ENCODE results near the gene PCDHA11. TPM values are rescaled to one million over a fixed set of nuclear protein-coding genes. Genes with fewer than 3 reads are reported as not detected.
A peak's percentile ranks its signal among the peaks of the same experiment; 100 is the strongest.

The PCDHA11 gene
- total RNA-seq, 1 donor from 2014 or later, result 7.8 TPM

DNA sequence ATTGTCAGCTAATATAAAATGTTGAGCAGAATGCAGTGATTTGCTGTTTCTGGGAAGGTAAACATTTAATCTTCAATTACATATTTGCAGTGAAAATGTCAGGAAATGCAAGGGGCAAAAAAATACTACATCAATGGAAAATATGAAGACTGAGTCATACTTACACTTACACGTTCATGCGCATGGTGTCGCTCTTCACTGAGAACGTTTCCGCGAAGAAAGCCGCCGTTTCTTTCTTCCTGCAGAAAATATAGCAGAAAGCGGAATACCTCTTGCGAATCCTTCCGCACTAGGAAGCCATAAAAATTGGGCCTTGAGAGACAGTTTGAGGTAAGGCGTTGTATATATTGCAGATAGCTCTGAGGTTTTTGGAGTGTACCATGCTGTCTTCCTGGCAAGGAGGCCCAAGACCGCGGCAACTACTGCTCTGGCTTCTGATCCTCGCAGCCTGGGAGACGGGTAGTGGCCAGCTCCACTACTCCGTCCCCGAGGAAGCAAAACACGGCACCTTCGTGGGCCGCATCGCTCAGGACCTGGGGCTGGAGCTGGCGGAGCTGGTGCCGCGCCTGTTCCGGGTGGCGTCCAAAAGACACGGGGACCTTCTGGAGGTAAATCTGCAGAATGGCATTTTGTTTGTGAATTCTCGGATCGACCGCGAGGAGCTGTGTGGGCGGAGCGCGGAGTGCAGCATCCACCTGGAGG lies 13.3 kb downstream of the PCDHA11 start, which contains the start of gene PCDHA13:
Gene PCDHA13 (plus strand): TSS at position 236 of the 702 bp plus-strand sequence. CDS start 145 bp downstream, at position 381.
- H3K36me3 Mint-ChIP-seq (ENCODE audit: low read depth, unreplicated experiment), result peaks cover 9% of the 10 kb centered on the region
- peak within 1 kb of the TSS; percentile 17 for H3K4me3 Mint-ChIP-seq (ENCODE audit: unreplicated experiment)
- no peaks in the 10 kb centered on the region for H3K9me3 Mint-ChIP-seq (ENCODE audit: unreplicated experiment)
- H3K4me1 Mint-ChIP-seq (ENCODE audit: unreplicated experiment), result no peaks in the 10 kb centered on the region
- peak; percentile 20 for DNase-seq (ENCODE audit: low spot score)
- TF ChIP-seq CTCF (IDR thresholded peaks at IDR 0.05; ENCODE audit: unreplicated experiment), result no peak
- no peak within 1 kb of the TSS for H3K27ac Mint-ChIP-seq (ENCODE audit: unreplicated experiment)
- H3K27me3 Mint-ChIP-seq (ENCODE audit: unreplicated experiment), result no peaks in the 10 kb centered on the region

DNA sequence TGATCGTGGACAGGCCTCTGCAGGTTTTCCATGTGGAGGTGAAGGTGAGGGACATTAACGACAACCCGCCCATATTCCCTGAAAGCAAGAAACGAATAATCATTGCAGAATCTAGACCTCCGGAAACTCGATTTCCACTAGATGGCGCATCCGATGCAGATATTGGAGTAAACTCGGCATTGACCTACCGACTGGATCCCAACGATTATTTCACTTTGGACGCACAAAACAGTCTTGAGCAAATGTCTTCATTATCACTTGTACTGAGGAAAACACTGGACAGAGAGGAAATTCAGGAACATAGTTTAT lies 13.8 kb downstream of the PCDHA11 start:
- Mint-ChIP-seq H3K27me3 (ENCODE audit: unreplicated experiment) (no peaks in the 10 kb centered on the region), H3K9me3 (ENCODE audit: unreplicated experiment) (no peaks in the 10 kb centered on the region), H3K4me3 (ENCODE audit: unreplicated experiment) (peak overlapping the region; percentile 13), H3K36me3 (ENCODE audit: low read depth, unreplicated experiment) (peaks cover 9% of the 10 kb centered on the region), H3K27ac (ENCODE audit: unreplicated experiment) (no peak overlapping the region), H3K4me1 (ENCODE audit: unreplicated experiment) (no peaks in the 10 kb centered on the region)
- TF ChIP-seq CTCF (IDR thresholded peaks at IDR 0.05; ENCODE audit: unreplicated experiment), result peak; percentile 39
- peak; percentile 54 for DNase-seq (ENCODE audit: low spot score)

GRCh38 chr5:140883373-140883772 lies 14.6 kb downstream of the PCDHA11 start:
- TF ChIP-seq CTCF (IDR thresholded peaks at IDR 0.05; ENCODE audit: unreplicated experiment), result no peak

GRCh38 chr5:140883927-140884697 lies 15.4 kb downstream of the PCDHA11 start:
- H3K4me1 Mint-ChIP-seq (ENCODE audit: unreplicated experiment), result no peaks in the 10 kb centered on the region
- H3K27me3 Mint-ChIP-seq (ENCODE audit: unreplicated experiment), result no peaks in the 10 kb centered on the region
- no peak overlapping the region for H3K27ac Mint-ChIP-seq (ENCODE audit: unreplicated experiment)
- DNase-seq (ENCODE audit: low spot score), result no peak
- no peak overlapping the region for H3K4me3 Mint-ChIP-seq (ENCODE audit: unreplicated experiment)
- H3K9me3 Mint-ChIP-seq (ENCODE audit: unreplicated experiment), result no peaks in the 10 kb centered on the region
- no peak for TF ChIP-seq CTCF (IDR thresholded peaks at IDR 0.05; ENCODE audit: unreplicated experiment)
- H3K36me3 Mint-ChIP-seq (ENCODE audit: low read depth, unreplicated experiment), result peaks cover 9% of the 10 kb centered on the region

More at GRCh38 chr5:140883373-140883772, 14.6 kb downstream of the PCDHA11 start:
- H3K36me3 Mint-ChIP-seq (ENCODE audit: low read depth, unreplicated experiment), result peaks cover 9% of the 10 kb centered on the region
- no peaks in the 10 kb centered on the region for H3K4me1 Mint-ChIP-seq (ENCODE audit: unreplicated experiment)
- H3K27me3 Mint-ChIP-seq (ENCODE audit: unreplicated experiment), result no peaks in the 10 kb centered on the region
- H3K4me3 Mint-ChIP-seq (ENCODE audit: unreplicated experiment), result no peak overlapping the region
- no peak for DNase-seq (ENCODE audit: low spot score)
- no peak overlapping the region for H3K27ac Mint-ChIP-seq (ENCODE audit: unreplicated experiment)
- H3K9me3 Mint-ChIP-seq (ENCODE audit: unreplicated experiment), result no peaks in the 10 kb centered on the region

- no peaks in the 10 kb centered on the region for H3K4me1 Mint-ChIP-seq (ENCODE audit: unreplicated experiment)
- peaks cover 17% of the 10 kb centered on the region for H3K36me3 Mint-ChIP-seq (ENCODE audit: low read depth, unreplicated experiment)
- H3K27me3 Mint-ChIP-seq (ENCODE audit: unreplicated experiment), result peaks cover 5% of the 10 kb centered on the region
- no peak overlapping the region for H3K4me3 Mint-ChIP-seq (ENCODE audit: unreplicated experiment)
- no peaks in the 10 kb centered on the region for H3K9me3 Mint-ChIP-seq (ENCODE audit: unreplicated experiment)
- no peak for TF ChIP-seq CTCF (IDR thresholded peaks at IDR 0.05; ENCODE audit: unreplicated experiment)
- H3K27ac Mint-ChIP-seq (ENCODE audit: unreplicated experiment), result no peak overlapping the region
- DNase-seq (ENCODE audit: low spot score), result no peak
These were observed 47.6 kb downstream of the PCDHA11 start for GRCh38 chr5:140916325-140916724.

All from endothelial cell (in vitro differentiated cells).